Measurements from ENCODE around the gene TAS2R20. TPM values are rescaled to one million over a fixed set of nuclear protein-coding genes. Genes with fewer than 3 reads are reported as not detected.
A peak's percentile ranks its signal among the peaks of the same experiment; 100 is the strongest.

TAS2R20 gene
- total and polyA plus RNA-seq, 2 of the 13 experiments (the other 11 are each of a cell fraction or from before 2014, with no cell fraction given), result 0.54 to 2.9 TPM

DNA sequence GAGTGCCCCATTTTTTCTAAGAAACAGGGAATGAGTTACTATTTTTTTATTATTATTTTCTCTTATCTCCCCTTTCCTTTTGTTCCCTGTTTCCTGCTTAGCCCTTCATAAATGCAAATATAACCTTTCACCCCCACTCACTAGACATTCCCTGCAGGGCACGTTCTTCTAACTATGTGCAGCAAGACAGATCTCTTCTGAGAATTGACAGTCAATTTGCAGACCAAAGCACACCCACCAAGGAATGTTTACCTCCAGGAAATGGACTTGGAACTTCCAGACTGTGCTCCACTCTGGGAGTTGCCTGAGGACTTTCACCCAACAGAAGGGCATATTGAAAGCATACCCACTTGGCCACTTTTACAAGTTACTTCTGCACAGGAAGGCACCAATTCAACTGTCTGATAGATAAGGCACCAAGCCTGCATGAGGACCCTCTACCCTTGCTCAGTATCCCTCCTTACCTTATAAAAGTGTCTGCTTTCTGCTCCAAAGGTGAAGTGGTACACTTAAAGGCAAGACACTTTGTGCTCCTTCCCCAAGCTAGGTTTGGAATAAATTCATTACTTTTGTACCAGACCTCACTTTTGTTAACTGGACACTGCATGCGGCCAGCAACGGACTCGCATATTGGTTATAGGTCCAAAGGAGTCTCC lies 17.8 kb upstream of the TAS2R20 start (continued):
- TF ChIP-seq ZSCAN25 (CRISPR knock-in tag; IDR thresholded peaks at IDR 0.05), result no peak
- TF ChIP-seq ELF4 (CRISPR knock-in tag; IDR thresholded peaks at IDR 0.05; ENCODE audit: borderline replicate concordance), result no peak
- TF ChIP-seq, protein P1, sequence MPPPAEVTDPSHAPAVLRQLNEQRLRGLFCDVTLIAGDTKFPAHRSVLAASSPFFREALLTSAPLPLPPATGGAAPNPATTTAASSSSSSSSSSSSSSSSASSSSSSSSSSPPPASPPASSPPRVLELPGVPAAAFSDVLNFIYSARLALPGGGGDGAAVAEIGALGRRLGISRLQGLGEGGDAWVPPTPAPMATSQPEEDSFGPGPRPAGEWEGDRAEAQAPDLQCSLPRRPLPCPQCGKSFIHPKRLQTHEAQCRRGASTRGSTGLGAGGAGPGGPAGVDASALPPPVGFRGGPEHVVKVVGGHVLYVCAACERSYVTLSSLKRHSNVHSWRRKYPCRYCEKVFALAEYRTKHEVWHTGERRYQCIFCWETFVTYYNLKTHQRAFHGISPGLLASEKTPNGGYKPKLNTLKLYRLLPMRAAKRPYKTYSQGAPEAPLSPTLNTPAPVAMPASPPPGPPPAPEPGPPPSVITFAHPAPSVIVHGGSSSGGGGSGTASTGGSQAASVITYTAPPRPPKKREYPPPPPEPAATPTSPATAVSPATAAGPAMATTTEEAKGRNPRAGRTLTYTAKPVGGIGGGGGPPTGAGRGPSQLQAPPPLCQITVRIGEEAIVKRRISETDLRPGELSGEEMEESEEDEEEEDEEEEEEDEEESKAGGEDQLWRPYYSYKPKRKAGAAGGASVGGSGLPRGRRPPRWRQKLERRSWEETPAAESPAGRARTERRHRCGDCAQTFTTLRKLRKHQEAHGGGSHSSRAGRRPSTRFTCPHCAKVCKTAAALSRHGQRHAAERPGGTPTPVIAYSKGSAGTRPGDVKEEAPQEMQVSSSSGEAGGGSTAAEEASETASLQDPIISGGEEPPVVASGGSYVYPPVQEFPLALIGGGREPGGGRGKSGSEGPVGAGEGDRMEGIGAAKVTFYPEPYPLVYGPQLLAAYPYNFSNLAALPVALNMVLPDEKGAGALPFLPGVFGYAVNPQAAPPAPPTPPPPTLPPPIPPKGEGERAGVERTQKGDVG (CRISPR knock-in tag; IDR thresholded peaks at IDR 0.05; ENCODE audit: borderline replicate concordance), result 0 out of 2 replicates have a peak, but pooled peaks have one; percentile 28
- TF ChIP-seq ZNF230 (CRISPR knock-in tag; IDR thresholded peaks at IDR 0.05), result no peak
- no peak for TF ChIP-seq ZNF615 (CRISPR knock-in tag; IDR thresholded peaks at IDR 0.05; ENCODE audit: borderline replicate concordance)
- TF ChIP-seq NFIB (CRISPR knock-in tag; IDR thresholded peaks at IDR 0.05; ENCODE audit: borderline replicate concordance), result no peak
- TF ChIP-seq ZNF660 (CRISPR knock-in tag; IDR thresholded peaks at IDR 0.05; ENCODE audit: borderline replicate concordance, low read depth), result no peak
- no peak for TF ChIP-seq ZNF33B (CRISPR knock-in tag; IDR thresholded peaks at IDR 0.05)
- TF ChIP-seq, protein P2, sequence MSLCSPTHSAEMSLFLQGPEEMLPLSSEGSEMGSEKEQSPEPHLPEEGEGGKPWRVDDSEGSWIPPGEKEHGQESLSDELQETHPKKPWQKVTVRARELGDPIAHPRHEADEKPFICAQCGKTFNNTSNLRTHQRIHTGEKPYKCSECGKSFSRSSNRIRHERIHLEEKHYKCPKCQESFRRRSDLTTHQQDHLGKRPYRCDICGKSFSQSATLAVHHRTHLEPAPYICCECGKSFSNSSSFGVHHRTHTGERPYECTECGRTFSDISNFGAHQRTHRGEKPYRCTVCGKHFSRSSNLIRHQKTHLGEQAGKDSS (CRISPR knock-in tag; IDR thresholded peaks at IDR 0.05; ENCODE audit: borderline replicate concordance, low read depth), result no peak
- TF ChIP-seq ZNF564 (CRISPR knock-in tag; IDR thresholded peaks at IDR 0.05), result 0 out of 2 replicates have a peak, but pooled peaks have one; percentile 64
- TF ChIP-seq SALL2 (CRISPR knock-in tag; IDR thresholded peaks at IDR 0.05), result no peak
- TF ChIP-seq BHLHE40 (IDR thresholded peaks at IDR 0.05; ENCODE audit: low read length), result 0 out of 2 replicates have a peak, but pooled peaks have one; percentile 11
- TF ChIP-seq, protein P3, sequence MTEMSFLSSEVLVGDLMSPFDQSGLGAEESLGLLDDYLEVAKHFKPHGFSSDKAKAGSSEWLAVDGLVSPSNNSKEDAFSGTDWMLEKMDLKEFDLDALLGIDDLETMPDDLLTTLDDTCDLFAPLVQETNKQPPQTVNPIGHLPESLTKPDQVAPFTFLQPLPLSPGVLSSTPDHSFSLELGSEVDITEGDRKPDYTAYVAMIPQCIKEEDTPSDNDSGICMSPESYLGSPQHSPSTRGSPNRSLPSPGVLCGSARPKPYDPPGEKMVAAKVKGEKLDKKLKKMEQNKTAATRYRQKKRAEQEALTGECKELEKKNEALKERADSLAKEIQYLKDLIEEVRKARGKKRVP (CRISPR knock-in tag; IDR thresholded peaks at IDR 0.05), result no peak
- TF ChIP-seq ZNF3 (CRISPR knock-in tag; IDR thresholded peaks at IDR 0.05), result no peak
- TF ChIP-seq, protein P4, sequence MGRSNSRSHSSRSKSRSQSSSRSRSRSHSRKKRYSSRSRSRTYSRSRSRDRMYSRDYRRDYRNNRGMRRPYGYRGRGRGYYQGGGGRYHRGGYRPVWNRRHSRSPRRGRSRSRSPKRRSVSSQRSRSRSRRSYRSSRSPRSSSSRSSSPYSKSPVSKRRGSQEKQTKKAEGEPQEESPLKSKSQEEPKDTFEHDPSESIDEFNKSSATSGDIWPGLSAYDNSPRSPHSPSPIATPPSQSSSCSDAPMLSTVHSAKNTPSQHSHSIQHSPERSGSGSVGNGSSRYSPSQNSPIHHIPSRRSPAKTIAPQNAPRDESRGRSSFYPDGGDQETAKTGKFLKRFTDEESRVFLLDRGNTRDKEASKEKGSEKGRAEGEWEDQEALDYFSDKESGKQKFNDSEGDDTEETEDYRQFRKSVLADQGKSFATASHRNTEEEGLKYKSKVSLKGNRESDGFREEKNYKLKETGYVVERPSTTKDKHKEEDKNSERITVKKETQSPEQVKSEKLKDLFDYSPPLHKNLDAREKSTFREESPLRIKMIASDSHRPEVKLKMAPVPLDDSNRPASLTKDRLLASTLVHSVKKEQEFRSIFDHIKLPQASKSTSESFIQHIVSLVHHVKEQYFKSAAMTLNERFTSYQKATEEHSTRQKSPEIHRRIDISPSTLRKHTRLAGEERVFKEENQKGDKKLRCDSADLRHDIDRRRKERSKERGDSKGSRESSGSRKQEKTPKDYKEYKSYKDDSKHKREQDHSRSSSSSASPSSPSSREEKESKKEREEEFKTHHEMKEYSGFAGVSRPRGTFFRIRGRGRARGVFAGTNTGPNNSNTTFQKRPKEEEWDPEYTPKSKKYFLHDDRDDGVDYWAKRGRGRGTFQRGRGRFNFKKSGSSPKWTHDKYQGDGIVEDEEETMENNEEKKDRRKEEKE (IDR thresholded peaks at IDR 0.05), result no peak
- no peak for TF ChIP-seq TBP (CRISPR knock-in tag; IDR thresholded peaks at IDR 0.05)
- no peak for TF ChIP-seq TSC22D2 (CRISPR knock-in tag; IDR thresholded peaks at IDR 0.05; ENCODE audit: borderline replicate concordance)
- TF ChIP-seq NPAS2 (CRISPR knock-in tag; IDR thresholded peaks at IDR 0.05; ENCODE audit: borderline replicate concordance), result no peak
- TF ChIP-seq TRIM24 (CRISPR knock-in tag; IDR thresholded peaks at IDR 0.05), result no peak
- no peak for TF ChIP-seq KMT2B (CRISPR knock-in tag; IDR thresholded peaks at IDR 0.05)
- no peak for TF ChIP-seq ZBTB38 (CRISPR knock-in tag; IDR thresholded peaks at IDR 0.05)
- TF ChIP-seq DNMT1 (CRISPR knock-in tag; IDR thresholded peaks at IDR 0.05), result no peak
- 0 out of 2 replicates have a peak, but pooled peaks have one; percentile 55 for TF ChIP-seq SMAD3 (CRISPR knock-in tag; IDR thresholded peaks at IDR 0.05)

Data from HepG2 (cell line).